Stimulated activated CD8-positive, alpha-beta memory T cell treated with anti-CD3 and anti-CD28 coated beads, Interleukin-12 subunit alpha, Interleukin-12 subunit beta, amount 100 ng/mL, for 4 hours (primary cell): ENCODE data around the gene GPR17.

Source experiments
- DNase-seq: peaks from one replicate; pipeline ENCODE4 v3.0.0-alpha.2; 2020; ENCODE audit warnings: low read depth

The GPR17 gene

DNA sequence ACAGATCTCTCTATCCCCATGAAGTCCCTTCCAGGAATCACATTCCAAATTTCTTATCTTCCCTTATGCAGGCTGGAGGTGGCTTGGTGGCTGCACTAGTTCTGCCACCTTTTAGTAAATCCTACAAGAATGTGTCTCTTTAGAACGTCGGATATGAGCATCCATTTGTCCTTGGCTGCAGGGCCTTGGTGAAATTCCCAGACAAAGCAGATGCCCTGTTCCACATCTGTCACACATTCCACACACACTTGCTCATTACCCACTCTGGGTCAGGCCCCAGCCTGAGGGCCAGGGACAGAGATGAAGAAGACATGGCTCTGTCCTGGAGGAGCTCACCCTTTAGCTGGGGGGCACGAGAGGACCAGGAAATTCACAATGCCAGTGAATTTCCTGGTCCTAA lies 31.2 kb upstream of the GPR17 start:
- no peak for DNase-seq

DNA sequence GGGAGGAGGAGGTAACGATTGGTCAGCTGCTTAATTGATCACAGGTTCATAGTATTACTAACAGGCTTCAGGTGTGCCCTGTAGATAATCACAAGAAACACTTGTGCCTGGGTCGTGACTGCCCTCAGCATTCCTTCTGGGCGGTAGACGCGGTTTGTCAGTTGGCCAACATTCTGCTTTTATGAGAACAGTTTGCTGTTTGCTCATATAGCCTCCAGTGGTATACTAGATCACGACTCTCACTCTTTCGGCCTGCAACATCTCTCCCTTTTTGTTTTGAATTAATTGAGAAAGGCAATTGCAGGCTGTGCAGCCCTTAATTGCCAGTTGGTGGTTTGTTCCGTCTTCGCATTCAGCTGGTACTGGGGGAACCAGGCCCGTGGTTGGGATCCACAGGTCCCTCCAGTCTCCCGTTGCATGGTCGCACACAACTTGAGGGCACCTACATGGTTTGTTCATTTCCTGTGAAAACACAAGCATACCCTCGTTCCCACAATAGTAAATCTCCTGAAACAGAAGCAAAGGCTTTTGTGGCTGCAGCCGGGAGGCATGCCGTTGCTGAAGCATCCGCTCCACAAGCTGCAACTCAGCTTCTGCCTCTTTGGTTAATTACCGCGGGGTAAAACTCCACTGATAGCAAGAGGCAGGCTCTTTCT lies 30.3 kb upstream of the GPR17 start:
- DNase-seq: no peak

DNA sequence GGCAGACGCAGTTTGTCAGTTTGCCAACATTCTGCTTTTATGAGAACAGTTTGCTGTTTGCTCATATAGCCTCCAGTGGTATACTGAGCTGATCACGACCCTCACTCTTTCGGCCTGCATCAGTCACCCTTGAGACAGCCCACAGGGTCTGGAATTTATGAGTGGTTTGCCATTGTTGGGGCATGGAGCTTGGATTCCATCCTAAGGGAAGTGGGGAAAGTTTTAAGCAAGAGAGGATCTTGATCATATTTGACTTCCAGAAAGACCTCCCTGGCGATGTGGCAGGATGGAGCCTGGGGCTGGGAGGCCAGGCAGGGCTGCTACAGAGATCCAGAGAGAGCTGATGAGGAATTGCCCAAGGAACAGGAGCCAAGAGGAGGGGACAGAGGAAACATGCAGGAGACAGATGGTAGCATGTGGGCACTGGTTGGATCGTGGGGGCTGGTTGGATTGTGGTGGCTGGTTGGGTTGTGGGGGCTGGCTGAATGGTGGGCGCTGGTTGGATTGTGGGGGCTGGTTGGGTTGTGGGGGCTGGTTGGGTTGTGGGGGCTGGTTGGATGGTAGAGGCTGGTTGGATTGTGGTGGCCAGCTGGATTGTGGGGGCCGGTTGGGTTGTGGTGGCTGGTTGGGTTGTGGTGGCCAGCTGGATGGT lies 27.3 kb upstream of the GPR17 start:
- no peak for DNase-seq

DNA sequence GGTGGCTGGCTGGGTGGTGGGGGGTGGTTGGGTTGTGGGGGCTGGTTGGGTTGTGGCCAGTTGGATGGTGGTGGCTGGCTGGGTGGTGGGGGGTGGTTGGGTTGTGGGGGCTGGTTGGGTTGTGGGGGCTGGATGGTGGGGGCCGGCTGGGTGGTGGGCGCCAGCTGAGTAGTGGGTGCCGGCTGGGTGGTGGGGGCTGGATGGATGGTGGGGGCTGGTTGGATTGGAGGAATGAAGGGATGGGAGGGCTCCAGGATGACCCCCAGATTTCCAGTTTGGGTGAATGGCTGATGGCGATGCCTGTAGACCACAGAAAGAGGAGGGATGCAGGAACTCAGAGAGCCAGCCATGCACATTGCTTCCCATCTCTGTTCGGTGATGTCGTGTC lies 26.8 kb upstream of the GPR17 start:
- DNase-seq: no peak

DNA sequence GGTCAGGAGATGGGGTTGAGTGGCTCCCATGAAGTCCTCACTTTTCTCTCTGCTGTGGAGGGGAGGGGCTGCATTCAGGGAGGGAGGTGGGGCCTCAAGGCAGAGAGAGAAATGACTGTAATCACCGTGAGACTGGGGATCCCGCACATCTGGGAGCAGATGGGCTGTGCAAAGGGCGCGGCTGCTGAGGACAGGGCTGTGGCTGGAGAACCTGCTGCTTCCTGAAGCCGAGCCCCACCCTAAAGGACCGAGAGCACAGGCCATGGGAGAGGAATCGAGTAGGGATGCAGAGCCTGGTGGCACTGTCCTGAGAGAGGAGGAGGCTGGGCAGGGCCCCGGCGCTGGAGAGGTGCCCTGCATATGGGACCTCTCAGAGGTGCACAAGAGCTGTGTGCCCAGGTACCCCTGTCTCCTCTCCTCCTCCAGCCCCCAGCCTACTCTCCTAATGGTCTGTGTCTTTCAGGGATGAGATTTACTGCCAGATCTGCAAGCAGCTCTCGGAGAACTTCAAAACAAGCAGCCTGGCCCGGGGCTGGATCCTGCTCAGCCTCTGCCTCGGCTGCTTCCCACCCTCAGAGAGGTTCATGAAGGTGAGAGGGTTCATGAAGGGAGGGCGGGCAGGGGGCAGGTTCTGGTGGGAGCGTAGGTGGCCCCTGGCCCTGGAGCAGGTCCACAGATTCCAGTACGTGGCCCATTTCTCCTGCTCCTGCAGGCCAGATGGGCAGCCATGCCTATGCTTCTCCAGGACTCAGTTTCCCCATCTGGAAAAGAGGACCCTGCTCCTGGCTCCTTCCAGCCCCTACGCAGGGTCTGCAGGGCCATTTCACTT lies 25.9 kb upstream of the GPR17 start:
- no peak for DNase-seq

DNA sequence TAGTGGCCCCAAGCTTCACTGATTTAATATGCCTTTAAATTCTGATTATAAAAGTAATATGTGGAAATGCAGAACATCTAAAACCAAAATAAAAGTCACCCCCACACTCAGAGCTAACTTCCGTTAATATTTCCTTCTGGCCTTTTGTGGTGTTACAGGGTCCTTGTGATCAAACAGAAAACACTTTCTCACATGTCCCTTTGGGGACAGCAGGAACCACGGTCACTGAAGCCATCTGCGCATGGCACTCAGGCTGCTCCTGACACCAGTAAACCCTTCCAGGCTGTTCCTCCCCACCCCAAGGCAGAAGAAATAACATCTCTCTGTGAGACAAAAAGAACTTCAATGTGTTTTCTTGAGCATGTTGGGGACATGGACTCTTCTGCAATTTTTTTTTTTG lies 25.1 kb upstream of the GPR17 start:
- DNase-seq: no peak

DNA sequence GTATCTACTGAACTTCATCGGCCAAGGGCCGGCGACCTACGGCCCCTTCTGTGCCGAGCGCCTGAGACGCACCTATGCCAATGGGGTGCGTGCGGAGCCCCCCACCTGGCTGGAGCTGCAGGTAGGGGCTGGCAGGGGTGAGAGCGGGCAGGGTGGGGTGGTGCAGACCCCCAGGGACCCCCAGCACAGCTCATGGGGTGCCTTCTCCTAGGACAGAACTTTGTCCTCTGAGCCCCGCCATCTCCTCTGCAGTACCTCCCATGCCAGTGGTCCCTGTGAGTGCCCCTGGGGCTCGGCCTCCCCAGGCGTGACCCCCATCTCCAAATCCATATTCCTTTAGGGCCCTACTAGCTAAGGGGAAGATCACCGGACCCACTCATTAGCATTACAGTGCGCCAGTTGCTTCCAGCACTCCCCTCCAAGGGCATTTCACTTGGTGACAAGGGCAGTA lies 23.9 kb upstream of the GPR17 start:
- no peak for DNase-seq

DNA sequence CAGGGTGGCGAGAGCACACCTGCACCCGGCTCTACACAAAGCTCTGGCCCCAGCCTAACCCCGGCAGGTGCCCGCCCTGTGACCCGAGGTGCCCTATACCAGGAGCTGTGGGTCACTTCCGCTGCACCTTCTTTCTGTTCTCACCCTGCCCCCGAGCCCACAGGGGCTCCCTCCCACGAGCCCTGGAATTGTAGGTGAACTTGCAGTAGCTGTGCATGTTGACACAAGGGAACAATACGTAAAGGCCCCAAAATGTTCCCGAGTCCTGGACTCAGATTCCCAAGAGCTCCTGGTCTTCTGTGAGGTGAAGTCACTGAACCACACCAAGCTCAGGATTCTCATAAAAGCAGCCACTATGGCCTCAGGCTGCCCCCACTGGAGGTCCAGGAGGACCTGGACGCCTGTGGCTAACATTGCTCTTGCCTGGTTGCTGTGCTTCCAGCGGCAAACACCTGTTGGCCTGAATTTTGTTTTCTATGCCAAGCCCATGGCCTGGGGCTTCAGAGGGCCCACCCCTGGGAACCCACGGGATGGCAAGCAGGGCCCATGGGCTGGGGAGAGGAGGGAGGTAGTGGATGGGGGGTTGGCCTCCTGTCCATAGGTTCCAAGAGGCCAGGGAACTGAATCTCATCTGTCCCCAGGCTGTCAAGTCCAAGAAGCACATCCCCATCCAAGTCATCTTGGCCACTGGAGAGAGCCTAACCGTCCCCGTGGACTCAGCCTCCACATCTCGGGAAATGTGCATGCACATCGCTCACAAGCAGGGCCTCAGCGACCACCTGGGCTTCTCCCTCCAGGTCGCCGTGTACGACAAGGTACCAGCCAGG lies 23.2 kb upstream of the GPR17 start:
- no peak for DNase-seq

DNA sequence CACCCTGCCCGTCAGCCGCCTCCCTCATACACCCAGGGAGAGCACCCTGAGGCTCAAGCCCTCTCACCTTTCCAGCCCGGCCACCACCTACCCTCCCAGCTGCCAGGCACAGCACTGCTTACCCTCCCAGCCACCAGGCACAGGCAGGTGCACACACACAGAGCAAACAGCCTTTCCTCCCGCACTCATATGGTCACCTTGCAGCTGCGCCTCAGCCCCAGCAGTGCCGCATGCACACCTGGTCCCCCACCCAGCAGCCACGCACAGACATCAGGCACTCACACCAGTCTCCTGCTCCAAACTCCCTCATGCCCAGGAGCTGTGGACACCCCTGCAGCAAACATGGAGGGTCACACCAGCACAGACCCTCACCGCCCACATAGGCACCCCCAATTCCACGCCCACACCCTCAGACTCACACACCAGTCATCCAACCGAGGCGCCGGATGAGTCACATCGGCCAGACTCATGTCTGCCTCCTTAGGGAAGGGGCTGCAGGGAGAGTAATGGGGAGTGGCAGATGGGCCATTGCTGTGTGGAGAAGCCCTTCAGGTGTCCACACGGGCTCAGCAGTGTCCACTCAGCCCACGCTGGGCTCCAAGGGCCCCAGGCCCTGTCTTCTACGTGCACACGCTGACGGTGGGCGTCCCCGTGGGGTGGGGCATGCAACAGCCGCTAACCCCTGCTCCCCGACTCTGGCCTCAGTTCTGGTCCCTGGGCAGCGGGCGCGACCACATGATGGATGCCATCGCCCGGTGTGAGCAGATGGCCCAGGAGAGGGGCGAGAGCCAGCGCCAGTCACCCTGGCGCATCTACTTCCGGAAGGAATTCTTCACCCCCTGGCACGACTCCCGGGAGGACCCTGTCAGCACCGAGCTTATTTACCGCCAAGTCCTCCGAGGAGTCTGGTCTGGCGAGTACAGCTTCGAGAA lies 22.3 kb upstream of the GPR17 start:
- DNase-seq: no peak

DNA sequence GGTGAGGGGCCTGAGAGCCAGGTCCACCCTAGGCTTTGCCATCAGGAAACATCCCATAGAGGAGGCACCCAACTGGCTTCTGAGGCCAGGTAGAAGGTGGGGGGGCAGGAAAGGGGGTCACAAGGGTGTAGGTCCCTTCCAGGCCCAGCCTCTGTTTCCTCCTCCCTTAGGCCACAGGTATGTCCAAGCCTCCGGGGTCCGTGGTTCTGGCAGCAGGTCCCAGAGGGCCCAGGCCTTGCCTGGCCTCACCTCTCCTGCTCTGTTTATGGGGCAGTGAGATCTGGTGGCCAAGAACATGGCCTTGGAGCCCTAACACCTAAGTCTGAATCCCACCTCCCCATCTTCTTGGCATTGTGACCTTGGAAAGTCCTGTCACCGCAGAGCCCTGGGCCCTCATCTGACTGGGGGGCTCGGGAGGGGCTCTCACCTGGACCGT lies 21.6 kb upstream of the GPR17 start:
- DNase-seq: no peak

DNA sequence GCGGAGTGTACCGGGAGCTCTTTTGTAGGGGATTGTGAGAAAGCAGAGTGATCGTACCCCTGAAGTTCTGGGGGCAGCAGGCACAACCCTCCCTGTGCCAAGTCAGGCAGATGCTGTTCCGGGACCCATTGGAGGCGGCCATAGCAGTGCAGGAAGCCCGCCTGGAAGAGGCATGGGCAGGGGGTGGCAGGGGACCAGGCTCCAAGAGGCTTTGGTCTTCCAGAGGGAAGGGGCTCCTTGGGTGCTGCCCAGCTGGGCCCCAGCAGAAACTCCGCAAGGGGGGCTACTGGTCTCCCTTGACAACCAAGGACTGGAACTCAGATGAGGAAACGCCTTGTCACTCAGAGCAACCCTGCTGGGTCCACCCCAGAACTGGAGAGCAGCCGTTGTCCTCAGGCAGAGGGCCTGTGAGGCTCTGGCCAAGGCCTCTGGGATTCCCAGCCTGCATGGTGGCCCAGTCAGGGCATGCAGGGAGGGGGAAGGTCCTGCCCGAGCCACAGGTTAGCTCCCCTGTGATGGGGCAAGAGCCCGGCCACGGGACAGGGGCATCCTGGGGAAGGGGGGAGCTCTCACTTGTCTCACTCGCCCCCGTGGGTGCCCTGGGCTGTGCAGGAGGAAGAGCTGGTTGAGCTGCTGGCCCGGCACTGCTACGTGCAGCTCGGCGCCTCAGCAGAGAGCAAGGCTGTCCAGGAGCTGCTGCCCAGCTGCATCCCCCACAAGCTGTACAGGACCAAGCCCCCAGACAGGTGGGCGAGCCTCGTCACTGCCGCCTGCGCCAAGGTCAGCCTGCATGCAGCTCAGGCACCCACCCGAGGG lies 21.0 kb upstream of the GPR17 start:
- DNase-seq: no peak

DNA sequence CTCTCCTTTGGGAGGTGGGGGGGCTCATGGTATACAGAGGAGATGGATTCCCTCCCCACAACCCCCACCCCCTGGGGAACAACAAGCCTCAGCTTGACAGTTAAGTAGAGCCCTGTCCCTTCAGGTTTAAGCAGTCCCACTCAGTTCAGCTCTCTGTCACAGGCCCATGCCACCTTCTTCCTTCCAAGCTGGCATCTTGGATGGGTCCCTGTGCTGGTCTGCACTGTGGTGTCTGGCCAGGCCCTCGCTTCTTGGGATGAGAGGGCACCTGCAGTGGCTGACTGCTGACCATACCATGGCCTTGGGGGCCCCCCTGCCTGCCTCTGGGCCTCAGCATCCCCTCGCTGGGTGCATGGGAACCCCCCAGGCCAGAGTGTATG lies 20.4 kb upstream of the GPR17 start:
- DNase-seq: no peak

DNA sequence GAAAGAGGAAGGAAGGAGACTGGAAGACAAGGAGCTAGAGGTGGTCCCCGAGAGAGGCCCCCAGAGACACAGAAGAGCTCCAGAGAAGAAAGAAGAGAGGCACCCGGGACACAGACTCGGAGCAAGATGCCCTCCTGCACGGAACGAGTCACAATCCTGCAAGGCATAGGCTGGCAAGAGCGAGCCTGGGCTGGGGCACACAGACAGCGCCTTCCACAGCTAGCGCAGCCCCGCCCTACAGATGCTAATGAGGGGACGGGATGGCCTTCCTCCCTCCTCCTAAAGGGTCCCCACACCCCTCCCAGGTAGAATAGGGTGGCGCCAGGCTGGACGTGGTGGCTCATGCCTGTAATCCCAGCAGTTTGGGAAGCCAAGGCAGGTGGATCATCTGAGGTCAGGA lies 19.8 kb upstream of the GPR17 start:
- no peak for DNase-seq

DNA sequence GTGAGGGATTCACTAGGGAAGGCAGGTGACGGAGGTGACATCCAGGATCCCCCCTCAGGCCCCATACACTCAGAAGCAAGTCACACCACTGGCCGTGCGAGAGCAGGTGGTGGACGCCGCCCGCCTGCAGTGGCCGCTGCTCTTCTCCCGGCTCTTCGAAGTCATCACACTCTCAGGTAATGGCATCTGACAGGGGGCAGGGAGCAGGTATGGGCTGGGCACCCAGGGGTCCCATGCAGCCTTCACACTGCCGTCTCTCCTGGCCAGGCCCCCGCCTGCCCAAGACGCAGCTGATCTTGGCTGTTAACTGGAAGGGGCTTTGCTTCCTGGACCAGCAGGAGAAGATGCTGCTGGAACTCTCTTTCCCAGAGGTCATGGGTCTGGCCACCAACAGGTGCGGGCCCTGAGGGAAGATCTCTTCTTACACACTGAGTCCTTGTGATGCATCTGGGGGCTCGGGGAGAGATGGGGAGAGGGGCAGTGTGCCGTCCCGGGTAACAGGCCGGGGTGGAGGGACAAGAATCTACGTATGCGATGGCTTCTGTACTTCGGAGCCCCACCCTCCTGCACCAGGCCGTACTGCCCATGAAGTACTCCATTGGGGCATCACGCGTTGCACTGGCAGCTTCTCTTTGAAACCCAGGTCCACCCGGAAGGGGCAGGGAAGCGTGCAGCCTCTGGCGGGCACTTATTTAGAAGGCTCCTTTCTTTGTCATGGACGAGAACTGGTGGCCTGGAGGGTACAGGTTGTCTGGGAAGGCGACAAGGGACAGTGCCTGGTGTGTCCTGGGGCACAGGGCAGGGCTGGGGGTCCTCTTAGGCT lies 18.8 kb upstream of the GPR17 start:
- no peak for DNase-seq

DNA sequence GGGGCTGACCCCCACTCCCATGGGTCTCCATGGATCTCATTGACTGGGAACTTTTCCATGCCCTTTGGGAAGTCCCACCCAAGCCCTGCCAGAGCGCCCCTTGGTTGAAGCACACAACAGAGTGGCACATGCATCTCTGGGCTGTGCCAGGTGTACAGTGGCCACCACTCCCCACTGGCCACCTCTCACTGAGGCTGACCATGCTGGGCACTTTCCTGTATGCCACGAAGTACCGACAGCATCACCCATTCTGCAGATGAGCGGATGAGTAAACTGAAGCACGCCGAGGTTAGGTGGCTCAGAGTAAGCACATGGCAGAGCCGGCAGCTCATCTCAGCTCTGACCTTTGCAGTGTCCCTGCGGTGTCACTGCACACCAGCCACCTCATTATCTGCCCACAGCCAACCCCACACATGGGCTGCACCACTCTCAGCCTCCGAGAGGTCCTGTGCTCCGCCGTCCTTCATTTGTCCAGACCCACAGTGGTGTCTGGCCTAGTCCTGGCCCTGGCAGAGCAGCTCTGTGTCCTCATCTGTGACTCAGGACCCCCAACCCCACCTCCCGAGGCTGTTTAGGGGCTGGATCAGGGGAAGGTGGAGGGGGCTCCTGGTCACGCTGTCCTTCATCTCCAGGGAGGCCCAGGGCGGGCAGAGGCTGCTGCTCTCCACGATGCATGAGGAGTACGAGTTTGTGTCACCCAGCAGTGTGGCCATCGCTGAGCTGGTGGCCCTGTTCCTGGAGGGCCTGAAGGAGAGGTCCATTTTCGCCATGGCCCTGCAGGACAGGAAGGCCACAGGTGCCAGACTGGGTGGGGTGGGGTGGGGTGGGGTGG lies 18.0 kb upstream of the GPR17 start:
- no peak for DNase-seq

DNA sequence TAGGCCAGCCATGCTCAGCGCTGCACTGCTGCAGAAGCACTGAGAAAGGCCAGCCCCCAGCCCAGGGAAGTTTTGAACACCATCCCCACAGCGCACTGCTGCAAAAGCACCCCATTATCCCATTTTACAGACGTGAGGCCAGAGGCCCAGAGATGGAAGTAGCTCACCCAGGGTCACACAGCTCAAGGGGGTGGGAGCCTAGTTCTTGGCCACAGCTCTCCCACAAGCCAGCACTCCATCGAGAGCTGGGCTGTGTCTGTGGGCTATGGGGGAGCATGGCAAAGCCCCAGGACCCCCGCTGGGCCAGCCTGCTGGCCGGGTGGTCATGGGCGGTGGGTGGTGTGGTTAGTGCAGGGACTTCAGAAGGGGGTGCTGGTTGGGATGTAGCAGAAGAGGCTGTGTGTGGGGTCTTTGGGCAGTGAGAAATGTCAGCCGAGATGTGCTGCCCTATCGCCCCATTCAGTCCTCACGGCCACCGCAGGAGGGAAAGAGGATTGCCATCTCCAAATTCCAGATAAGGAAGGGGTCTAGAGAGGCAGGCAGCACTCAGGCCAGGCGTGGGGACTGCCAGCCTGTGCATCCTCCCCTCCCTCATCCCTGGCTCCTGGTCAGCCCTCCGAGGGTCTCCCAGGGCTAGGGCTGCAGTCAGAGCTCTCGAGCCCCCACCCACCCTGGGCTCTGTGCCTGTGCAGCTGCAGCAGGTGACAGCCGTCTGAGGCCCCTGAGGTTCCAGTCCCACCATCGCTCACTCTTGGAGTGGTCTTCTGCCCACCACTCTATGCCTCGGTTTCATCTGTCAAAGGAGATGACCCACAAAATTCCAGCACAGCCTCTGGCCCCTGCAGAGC lies 17.0 kb upstream of the GPR17 start:
- DNase-seq: no peak

DNA sequence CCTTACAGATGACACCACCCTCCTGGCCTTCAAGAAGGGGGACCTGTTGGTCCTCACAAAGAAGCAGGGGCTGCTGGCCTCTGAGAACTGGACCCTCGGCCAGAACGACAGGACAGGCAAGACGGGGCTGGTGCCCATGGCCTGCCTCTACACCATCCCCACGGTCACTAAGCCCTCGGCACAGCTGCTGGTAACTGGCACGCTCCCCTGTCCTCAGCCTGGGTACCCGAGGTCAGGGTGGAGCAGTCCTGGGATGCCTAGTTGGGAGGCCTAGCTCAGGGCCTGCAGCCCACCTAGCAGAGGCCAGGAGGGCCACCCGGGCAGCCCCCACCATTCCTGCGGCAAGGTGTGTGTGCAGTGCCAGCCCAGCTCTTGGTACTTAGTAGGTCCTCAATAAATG lies 16.3 kb upstream of the GPR17 start:
- no peak for DNase-seq
